GM21360 (cell line): Measurements from ENCODE around the gene RFTN2.
"Not testable (repeated sequence)": the region's sequence is repeated elsewhere in the genome, so short reads cannot be mapped to it uniquely, and the experiment has no call there.

ENCODE experiments used
- ATAC-seq: cut with Tn5 transposase; IDR thresholded peaks from one replicate; pipeline ENCODE4 v1.9.1; 2021; ENCODE audit warnings: mild to moderate bottlenecking, moderate library complexity; ENCODE audit not compliant: unreplicated experiment

The RFTN2 gene

DNA sequence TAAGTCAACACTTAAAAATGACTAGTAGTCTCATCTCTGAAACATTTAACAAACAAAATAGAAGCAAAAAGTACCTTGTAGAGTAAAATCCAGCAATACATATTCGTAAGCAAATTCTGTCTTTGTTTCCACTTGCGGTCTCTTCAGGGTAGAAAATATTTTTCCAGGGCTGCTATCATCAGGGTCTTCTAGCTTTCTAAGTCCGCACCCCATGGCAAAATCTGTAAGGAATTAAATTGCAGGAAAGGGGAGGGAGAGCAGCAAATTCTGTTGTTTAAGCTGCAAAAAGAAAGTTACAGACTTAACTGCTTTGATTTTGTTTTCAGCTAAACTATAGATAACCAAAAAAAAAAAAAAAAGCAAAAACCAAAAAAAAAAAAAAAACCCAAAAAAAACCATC, at the start of gene RFTN2:
RFTN2 (minus strand) TSS at position 342 of the 400 bp plus-strand sequence; CDS start at position 213, 129 bp downstream.
- ATAC-seq: no peak

- no peak for ATAC-seq
These were observed 42.5 kb upstream of the RFTN2 start for GRCh38 chr2:197717863-197718262.

- no peak for ATAC-seq
These were observed 37.9 kb upstream of the RFTN2 start for GRCh38 chr2:197713271-197713670.

GRCh38 chr2:197711578-197711977, 36.2 kb upstream of the RFTN2 start:
- no peak for ATAC-seq

DNA sequence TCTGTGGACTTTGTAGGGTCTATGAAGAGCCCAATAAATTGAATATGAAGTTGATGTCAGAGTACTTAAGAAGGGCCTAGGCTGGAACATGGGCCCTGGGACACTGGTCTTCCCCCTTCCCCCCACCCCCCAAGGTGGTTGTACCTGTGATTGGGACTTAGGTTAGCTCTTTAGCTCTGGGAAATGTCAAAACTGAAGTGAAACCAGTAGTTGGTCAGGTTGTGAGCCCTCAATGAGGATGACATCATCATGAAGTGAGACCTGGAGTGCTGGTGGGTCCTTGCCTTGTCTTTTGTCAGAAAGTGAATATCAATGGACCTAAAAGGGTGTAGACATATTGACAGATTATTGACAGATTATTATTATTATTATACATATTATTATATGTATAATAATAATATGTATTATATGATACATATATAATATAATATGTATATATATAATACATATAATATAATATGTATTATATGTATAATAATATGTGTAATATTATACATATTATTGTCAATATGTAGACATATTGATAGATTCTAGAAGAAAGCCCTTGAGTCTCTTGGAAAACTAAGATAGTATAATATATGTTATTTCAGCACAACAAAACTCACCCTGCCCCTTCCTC, 35.1 kb upstream of the RFTN2 start:
- ATAC-seq: peak; percentile 80

- not testable (repeated sequence) for ATAC-seq
These were observed 33.8 kb upstream of the RFTN2 start for GRCh38 chr2:197709140-197709539.

GRCh38 chr2:197708331-197708730, 32.9 kb upstream of the RFTN2 start:
- ATAC-seq: no peak

DNA sequence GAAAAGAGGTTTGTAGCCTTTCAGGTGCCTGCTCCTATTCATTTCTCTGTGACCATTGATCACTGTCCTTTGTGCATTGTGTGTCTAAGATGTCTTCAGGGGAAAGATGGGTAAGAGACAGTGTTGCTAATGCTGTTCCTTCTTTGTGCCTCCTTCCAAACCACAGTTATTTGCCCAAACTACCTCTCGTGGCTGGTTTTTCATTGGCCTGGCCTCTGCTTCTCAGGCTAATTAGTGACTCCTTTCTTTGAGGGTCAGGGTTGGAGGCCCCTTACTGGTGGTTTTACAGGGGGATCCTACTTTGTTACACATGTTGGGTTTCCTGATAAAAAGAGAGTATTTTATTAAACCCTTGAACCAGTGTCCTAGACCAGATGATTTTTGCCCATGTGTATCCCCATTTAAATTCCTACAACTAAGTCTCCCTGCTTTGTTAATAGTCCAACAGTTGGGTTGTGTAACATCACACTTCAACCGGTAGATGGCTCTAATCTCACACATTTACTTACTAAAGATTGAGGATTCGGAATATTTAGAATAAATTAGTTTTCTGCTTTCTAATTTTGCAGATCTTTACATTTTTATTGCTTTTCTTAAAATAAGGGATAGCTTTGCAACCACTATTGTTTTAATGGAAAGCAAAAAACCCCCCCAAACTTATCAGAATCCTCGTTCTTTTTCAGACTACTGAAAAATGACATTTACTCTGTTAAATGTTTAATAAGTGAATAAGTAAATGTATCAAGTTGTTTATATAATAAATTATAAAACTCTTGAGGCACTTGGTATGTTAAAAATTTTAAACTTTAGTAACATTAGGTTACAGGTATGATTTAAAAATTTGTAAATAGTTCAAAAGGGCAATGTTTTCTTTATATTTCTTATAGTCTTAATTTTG, 32.2 kb upstream of the RFTN2 start:
- no peak for ATAC-seq

- ATAC-seq: no peak
These were observed 31.4 kb upstream of the RFTN2 start for GRCh38 chr2:197706839-197707207.

GRCh38 chr2:197705912-197706838, 30.8 kb upstream of the RFTN2 start:
- no peak for ATAC-seq

DNA sequence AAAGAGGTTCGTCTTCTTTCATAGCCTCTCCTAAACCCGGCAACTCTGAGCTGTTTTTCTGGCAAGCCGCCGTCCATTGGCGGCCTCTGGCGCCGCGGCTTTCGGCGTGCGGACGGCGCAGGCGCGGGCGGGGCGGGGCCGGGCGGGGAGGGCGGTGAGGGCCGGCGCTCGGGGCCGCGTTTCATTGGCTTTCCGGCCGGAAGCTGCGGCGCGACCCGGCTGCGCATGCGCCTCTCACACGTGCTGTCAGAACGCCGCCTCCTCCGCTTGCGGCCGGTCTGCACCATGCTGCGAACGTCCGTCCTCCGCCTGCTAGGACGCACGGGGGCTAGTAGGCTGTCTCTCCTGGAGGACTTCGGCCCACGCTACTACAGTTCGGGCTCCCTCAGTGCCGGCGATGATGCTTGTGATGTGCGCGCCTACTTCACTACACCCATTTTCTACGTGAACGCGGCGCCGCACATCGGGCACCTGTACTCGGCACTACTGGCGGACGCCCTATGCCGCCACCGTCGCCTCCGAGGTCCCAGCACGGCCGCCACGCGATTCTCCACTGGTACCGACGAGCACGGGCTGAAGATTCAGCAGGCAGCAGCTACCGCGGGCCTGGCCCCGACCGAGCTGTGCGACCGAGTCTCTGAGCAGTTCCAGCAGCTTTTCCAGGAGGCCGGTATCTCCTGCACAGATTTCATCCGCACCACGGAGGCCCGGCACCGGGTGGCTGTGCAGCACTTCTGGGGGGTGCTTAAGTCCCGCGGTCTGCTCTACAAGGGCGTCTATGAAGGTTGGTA, 29.9 kb upstream of the RFTN2 start, which contains the start of gene MARS2:
MARS2 (plus strand) TSS at position 249 of the 791 bp plus-strand sequence; CDS start at position 286, 37 bp downstream.
- peak; percentile 81 for ATAC-seq

- peak; percentile 26 for ATAC-seq
These were observed 29.2 kb upstream of the RFTN2 start for GRCh38 chr2:197704434-197705120.

DNA sequence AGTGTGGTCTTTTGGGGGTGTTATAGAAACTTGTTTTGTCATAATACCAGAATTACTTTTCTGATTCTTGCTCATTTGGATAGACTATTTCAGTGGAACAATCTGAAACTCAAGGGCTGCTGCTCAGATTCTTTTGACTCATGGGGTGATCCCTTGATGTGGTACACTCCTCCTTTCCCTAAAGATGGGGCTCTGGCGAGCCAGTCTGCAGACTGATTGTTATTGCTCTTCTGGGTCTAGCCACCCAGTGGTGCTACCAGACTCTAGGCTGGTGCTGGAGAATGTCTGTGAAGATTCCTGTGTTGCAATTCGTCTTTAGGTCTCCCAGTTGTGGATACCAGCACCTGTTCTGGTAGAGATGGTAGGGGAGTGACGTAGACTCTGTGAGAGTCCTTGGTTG, 25.6 kb upstream of the RFTN2 start:
- ATAC-seq: no peak

DNA sequence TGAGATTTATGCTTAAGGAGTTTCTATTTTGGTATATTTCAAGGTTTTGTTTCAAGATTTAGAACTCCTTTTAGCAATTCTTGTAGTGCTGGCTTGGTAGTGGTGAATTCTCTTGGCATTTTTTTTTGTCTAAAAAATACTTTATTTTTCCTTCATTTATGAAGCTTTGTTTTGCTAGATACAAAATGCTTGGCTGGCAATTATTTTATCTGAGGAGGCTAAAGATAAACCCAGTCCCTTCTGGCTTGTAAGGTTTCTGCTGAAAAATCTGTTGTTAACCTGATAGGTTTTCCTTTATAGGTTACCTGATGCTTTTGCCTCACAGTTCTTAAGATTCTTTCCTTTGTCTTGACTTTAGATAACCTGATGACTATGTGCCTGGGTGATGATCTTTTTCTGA, 24.3 kb upstream of the RFTN2 start:
- ATAC-seq: not testable (repeated sequence)

DNA sequence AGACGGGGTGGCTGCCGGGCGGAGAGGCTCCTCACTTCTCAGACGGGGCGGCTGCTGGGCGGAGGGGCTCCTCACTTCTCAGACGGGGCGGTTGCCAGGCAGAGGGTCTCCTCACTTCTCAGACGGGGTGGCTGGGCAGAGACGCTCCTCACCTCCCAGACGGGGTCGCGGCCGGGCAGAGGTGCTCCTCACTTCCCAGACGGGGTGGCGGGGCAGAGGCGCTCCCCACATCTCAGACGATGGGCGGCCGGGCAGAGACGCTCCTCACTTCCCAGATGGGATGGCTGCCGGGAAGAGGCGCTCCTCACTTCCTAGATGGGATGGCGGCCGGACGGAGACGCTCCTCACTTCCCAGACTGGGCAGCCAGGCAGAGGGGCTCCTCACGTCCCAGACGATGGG, 21.2 kb upstream of the RFTN2 start:
- not testable (repeated sequence) for ATAC-seq

GRCh38 chr2:197695971-197696370, 20.6 kb upstream of the RFTN2 start:
- ATAC-seq: not testable (repeated sequence)

- not testable (repeated sequence) for ATAC-seq
These were observed 19.8 kb upstream of the RFTN2 start for GRCh38 chr2:197695206-197695605.

DNA sequence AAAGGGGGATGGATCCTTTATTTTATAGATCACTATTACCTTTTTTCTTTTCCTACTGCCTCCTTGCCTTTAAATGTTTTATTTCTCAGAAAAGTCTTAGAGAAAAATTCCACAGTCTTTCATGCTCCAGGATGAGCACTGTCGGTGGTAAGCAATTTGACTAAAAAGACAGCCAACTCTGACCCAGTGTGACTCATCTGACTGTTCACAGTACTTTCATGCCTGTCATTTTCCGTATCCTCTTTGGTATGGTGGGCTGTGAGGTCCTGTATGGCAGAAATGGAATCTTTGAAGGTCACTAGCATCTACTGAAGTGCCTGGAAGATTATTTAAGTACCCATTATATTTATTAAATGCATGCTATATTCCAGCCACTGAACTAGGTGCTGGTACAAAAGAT, 2.1 kb upstream of the RFTN2 start:
- no peak for ATAC-seq

GRCh38 chr2:197677056-197677455, 1.7 kb upstream of the RFTN2 start:
- ATAC-seq: no peak
